AG09319 (cell line): ENCODE data around the gene ULBP3.
A peak's percentile ranks its signal among the peaks of the same experiment; 100 is the strongest.

ENCODE experiments used
- DNase-seq: peaks from one replicate; pipeline ENCODE4 v3.0.0-alpha.2; 2010; ENCODE audit warnings: low read depth; ENCODE audit errors: extremely low read depth
- CTCF ChIP-seq: IDR thresholded peaks from 2 replicates; pipeline ENCODE4 v1.5.1; 2011; ENCODE audit warnings: low read depth, mild to moderate bottlenecking, inconsistent platforms, low read length, moderate library complexity

ULBP3 gene

GRCh38 chr6:150068720-150069648 is at the start of gene ULBP3:
Gene ULBP3, minus strand, starts transcription at chr6:150069121. Its CDS starts 55 bp downstream, at chr6:150069066.
- peak; percentile 62 for TF ChIP-seq CTCF
- peak; percentile 85 for DNase-seq

- no peak for DNase-seq
- TF ChIP-seq CTCF: no peak
Observed at GRCh38 chr6:150118627-150119026, 49.7 kb upstream of the ULBP3 start.

- DNase-seq: no peak
- no peak for TF ChIP-seq CTCF
Observed at GRCh38 chr6:150118203-150118602, 49.3 kb upstream of the ULBP3 start.

GRCh38 chr6:150116200-150116800 is 47.4 kb upstream of the ULBP3 start:
- no peak for TF ChIP-seq CTCF
- no peak for DNase-seq

- no peak for TF ChIP-seq CTCF
- DNase-seq: no peak
Observed at GRCh38 chr6:150115769-150116168, 46.8 kb upstream of the ULBP3 start.

- no peak for TF ChIP-seq CTCF
- DNase-seq: no peak
Observed at GRCh38 chr6:150112233-150112632, 43.3 kb upstream of the ULBP3 start.

- no peak for DNase-seq
- TF ChIP-seq CTCF: no peak
Observed at GRCh38 chr6:150102750-150103270, 33.9 kb upstream of the ULBP3 start.
